ENCODE measurements around the gene POP4. TPM values are rescaled to one million over a fixed set of nuclear protein-coding genes. Genes with fewer than 3 reads are reported as not detected.

The POP4 gene
- total and polyA plus RNA-seq, 2 donors (not counting 3 experiments of a cell fraction or from before 2014, with no cell fraction given): 56.2 to 64.4 TPM

GRCh38 chr19:29618871-29619270 lies 12.8 kb downstream of the POP4 start:
- BruUV-seq (replicated peaks): no TSS peak
- Histone ChIP-seq H3K79me2 (ENCODE audit: control insufficient read depth, insufficient read depth, low read length) (no peaks in the 10 kb centered on the region), H3K36me3 (ENCODE audit: control insufficient read depth in 2 of 2, extremely low read depth in 1 of 2, insufficient read depth in 2 of 2, low read length in 2 of 2) (peaks cover 0 to 6% of the 10 kb centered on the region in 2 experiments), H3K9me3 (replicated peaks; ENCODE audit: control insufficient read depth, insufficient read depth, low read length) (no peaks in the 10 kb centered on the region), H3K4me3 (replicated peaks in 1 of 3; ENCODE audit: insufficient read depth in 1 of 3, low read depth in 1 of 3, low read length in 3 of 3) (no peak overlapping the region), H3K27ac (ENCODE audit: insufficient read depth, low read depth, low read length) (no peak overlapping the region), H3K4me1 (ENCODE audit: control insufficient read depth, extremely low read depth, insufficient read depth, low read length) (no peaks in the 10 kb centered on the region), H3K9me1 (replicated peaks; ENCODE audit: control insufficient read depth, extremely low read depth, insufficient read depth, low read length) (no peaks in the 10 kb centered on the region), H2AFZ (ENCODE audit: low read depth, low read length) (no peak overlapping the region), H3K4me2 (ENCODE audit: insufficient read depth, low read length) (no peak overlapping the region), H3K27me3 (ENCODE audit: control insufficient read depth in 2 of 2, insufficient read depth in 2 of 2, low read length in 2 of 2) (no peaks in the 10 kb centered on the region), H4K20me1 (replicated peaks; ENCODE audit: control insufficient read depth, extremely low read depth, insufficient read depth, low read length) (no peaks in the 10 kb centered on the region), H3K9ac (replicated peaks; ENCODE audit: extremely low read depth, insufficient read depth, low read length) (no peak overlapping the region)
- ChIA-PET CTCF (interaction anchor here (1.1 to 4.2 kb wide), 3 partner anchors 9 to 98 kb away, joined by 4 to 12 read pairs (median 9); partner anchors contain the start of gene POP4), POLR2A (no interaction called here)
- intact Hi-C loops (cut with micrococcal nuclease): no loop called here
- dilution Hi-C loops (cut with MboI; ENCODE audit: extremely low pct_ligation_motif_present, low sequenced_read_pairs): no loop called here
- TF ChIP-seq MYC (IDR thresholded peaks at IDR 0.05; ENCODE audit: low read depth, low read length): no peak
- no peak for TF ChIP-seq MAX (IDR thresholded peaks at IDR 0.05; ENCODE audit: insufficient read depth, insufficient read length)
- no peak for TF ChIP-seq EZH2 (IDR thresholded peaks at IDR 0.05; ENCODE audit: borderline replicate concordance, low read depth, low read length, severe bottlenecking)
- TF ChIP-seq JUN (IDR thresholded peaks at IDR 0.05; ENCODE audit: borderline replicate concordance, insufficient read depth, insufficient read length, low read depth): no peak
- no peak for TF ChIP-seq GATA2 (IDR thresholded peaks at IDR 0.05; ENCODE audit: insufficient read depth, insufficient read length, low read depth, low read length)
- TF ChIP-seq POLR2AphosphoS5 (IDR thresholded peaks at IDR 0.05; ENCODE audit: insufficient read depth, low read depth, low read length): no peak
- no peak for TF ChIP-seq FOS (IDR thresholded peaks at IDR 0.05; ENCODE audit: borderline replicate concordance, insufficient read depth, low read length)
- TF ChIP-seq CTCF (IDR thresholded peaks at IDR 0.05; ENCODE audit: extremely low read depth in 1 of 2, insufficient read depth in 1 of 2, low read depth in 1 of 2, low read length in 2 of 2): no peak
- no peak for TF ChIP-seq POLR2A (IDR thresholded peaks at IDR 0.05; ENCODE audit: low read depth, low read length)
- DNase-seq (ENCODE audit: low read depth, low spot score) (no peak), FAIRE-seq (no peak)
